ENCODE measurements around the gene MINDY2. TPM values are rescaled to one million over a fixed set of nuclear protein-coding genes. Genes with fewer than 3 reads are reported as not detected.
A peak's percentile ranks its signal among the peaks of the same experiment; 100 is the strongest.

Gene MINDY2
- total RNA-seq, 1 experiment from 2014 or later = 17.6 TPM

DNA sequence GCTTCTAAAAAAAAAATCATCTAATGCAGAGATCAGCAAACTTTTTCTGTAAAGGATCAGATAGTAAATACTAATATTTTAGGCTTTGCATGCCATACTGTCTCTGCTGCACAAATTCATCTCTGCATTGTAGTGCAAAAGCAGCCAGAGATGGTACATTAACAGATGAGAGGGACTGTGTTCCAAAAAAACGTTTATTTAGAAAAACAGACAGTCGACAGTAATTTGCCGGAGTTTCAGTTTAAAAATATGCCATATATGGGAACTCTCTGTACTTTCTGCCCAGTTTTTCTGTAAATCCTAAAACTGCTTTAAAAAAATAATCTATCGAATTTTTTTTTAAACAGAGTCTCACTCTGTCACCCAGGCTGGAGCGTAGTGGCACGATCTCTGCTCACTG lies 14.3 kb downstream of the MINDY2 start (continued):
- TF ChIP-seq, protein P1, sequence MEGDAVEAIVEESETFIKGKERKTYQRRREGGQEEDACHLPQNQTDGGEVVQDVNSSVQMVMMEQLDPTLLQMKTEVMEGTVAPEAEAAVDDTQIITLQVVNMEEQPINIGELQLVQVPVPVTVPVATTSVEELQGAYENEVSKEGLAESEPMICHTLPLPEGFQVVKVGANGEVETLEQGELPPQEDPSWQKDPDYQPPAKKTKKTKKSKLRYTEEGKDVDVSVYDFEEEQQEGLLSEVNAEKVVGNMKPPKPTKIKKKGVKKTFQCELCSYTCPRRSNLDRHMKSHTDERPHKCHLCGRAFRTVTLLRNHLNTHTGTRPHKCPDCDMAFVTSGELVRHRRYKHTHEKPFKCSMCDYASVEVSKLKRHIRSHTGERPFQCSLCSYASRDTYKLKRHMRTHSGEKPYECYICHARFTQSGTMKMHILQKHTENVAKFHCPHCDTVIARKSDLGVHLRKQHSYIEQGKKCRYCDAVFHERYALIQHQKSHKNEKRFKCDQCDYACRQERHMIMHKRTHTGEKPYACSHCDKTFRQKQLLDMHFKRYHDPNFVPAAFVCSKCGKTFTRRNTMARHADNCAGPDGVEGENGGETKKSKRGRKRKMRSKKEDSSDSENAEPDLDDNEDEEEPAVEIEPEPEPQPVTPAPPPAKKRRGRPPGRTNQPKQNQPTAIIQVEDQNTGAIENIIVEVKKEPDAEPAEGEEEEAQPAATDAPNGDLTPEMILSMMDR (IDR thresholded peaks at IDR 0.05 in 2 of 3, conservative IDR thresholded peaks at IDR 0.05 in 1 of 3; ENCODE audit: borderline replicate concordance in 1 of 3, insufficient read depth in 1 of 3, low read depth in 2 of 3, low read length in 2 of 3) = no peak
- TF ChIP-seq EGR1 (IDR thresholded peaks at IDR 0.05; ENCODE audit: low read depth) (no peak), YY1 (IDR thresholded peaks at IDR 0.05; ENCODE audit: extremely low read depth, insufficient replicate concordance, low read depth, low read length) (no peak), CEBPB (IDR thresholded peaks at IDR 0.05; ENCODE audit: low read depth) (no peak), RAD21 (IDR thresholded peaks at IDR 0.05; ENCODE audit: low read depth) (no peak)

DNA sequence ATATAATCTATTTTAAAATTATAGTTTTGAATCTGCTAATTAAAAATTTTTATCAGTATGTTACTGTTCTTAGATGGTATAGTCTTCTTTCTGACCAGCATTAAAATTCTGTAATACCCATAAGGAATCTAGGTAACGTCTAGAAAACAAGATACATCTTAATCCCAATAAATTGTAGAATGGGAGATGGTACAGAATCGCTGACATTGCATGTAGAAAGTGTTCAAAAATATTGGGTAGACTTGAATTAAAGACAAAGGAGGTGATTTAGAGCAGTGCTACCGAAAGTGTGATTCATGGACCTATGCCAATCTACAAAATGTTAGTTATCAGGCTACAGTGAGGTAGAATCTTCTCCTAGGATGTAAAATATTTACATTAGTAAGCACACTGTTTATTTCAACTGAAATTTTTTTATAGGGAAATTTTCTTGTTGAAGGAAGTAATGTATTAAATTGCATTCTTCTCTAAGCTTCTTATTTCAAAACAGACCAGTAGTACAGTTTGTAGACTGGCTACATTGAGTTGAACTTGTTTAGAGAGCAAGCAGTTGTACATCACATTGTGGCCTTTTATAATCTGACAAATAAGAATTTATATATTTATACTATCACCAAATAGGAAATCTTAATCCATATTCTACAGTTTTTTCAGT lies 17.1 kb downstream of the MINDY2 start:
- Histone ChIP-seq H3K27ac (ENCODE audit: low read depth, low read length) (no peak overlapping the region), H3K4me1 (ENCODE audit: control insufficient read depth in 1 of 2, insufficient read depth in 2 of 2, low read length in 2 of 2) (no peaks in the 10 kb centered on the region; a peak in 1 of 4 replicates), H3K4me3 (replicated peaks in 1 of 2; ENCODE audit: low read depth in 1 of 2, low read length in 2 of 2) (no peak overlapping the region), H2AFZ (ENCODE audit: low read depth, low read length, poor library complexity, severe bottlenecking) (no peak overlapping the region), H3K36me3 (ENCODE audit: control insufficient read depth in 1 of 2, insufficient read depth in 2 of 2, low read length in 2 of 2) (no peaks in the 10 kb centered on the region; a peak in 1 of 4 replicates), H3K9ac (ENCODE audit: low read length) (no peak overlapping the region), H3K79me2 (ENCODE audit: insufficient read depth, low read length) (no peaks in the 10 kb centered on the region), H3K9me3 (ENCODE audit: control insufficient read depth in 1 of 2, insufficient read depth in 1 of 2, low read depth in 1 of 2, low read length in 2 of 2) (no peaks in the 10 kb centered on the region), H3K4me2 (ENCODE audit: low read length) (no peak overlapping the region), H4K20me1 (ENCODE audit: insufficient read depth) (no peaks in the 10 kb centered on the region), H3K9me2 (ENCODE audit: insufficient read depth) (no peaks in the 10 kb centered on the region), H3K27me3 (ENCODE audit: insufficient read depth, low read length) (no peaks in the 10 kb centered on the region)
- CTCF ChIA-PET = interaction anchor here (2.0 kb wide), 1 partner anchor 17 kb away, joined by 4 read pairs; the partner anchor contains the start of gene MINDY2
- RAD21 ChIA-PET (ENCODE audit: low non-redundant PET in 1 of 2, low total read pairs in 2 of 2, uncharacterized antibody in 2 of 2, unreplicated experiment in 2 of 2) = no interaction called here
- DNase-seq (ENCODE audit: low read depth, low spot score) (no peak), ATAC-seq (no peak)
- TSS peak; percentile 37 for BruUV-seq (replicated peaks)
- intact Hi-C loops (cut with micrococcal nuclease) = no loop called here
- POLR2A ChIA-PET = no interaction called here
- TF ChIP-seq, protein P2, sequence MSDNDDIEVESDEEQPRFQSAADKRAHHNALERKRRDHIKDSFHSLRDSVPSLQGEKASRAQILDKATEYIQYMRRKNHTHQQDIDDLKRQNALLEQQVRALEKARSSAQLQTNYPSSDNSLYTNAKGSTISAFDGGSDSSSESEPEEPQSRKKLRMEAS (IDR thresholded peaks at IDR 0.05) = no peak
- TF ChIP-seq, protein P3, sequence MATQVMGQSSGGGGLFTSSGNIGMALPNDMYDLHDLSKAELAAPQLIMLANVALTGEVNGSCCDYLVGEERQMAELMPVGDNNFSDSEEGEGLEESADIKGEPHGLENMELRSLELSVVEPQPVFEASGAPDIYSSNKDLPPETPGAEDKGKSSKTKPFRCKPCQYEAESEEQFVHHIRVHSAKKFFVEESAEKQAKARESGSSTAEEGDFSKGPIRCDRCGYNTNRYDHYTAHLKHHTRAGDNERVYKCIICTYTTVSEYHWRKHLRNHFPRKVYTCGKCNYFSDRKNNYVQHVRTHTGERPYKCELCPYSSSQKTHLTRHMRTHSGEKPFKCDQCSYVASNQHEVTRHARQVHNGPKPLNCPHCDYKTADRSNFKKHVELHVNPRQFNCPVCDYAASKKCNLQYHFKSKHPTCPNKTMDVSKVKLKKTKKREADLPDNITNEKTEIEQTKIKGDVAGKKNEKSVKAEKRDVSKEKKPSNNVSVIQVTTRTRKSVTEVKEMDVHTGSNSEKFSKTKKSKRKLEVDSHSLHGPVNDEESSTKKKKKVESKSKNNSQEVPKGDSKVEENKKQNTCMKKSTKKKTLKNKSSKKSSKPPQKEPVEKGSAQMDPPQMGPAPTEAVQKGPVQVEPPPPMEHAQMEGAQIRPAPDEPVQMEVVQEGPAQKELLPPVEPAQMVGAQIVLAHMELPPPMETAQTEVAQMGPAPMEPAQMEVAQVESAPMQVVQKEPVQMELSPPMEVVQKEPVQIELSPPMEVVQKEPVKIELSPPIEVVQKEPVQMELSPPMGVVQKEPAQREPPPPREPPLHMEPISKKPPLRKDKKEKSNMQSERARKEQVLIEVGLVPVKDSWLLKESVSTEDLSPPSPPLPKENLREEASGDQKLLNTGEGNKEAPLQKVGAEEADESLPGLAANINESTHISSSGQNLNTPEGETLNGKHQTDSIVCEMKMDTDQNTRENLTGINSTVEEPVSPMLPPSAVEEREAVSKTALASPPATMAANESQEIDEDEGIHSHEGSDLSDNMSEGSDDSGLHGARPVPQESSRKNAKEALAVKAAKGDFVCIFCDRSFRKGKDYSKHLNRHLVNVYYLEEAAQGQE (IDR thresholded peaks at IDR 0.05; ENCODE audit: low read depth) = no peak
- TF ChIP-seq ZFX (IDR thresholded peaks at IDR 0.05) (no peak), CEBPB (IDR thresholded peaks at IDR 0.05; ENCODE audit: low read depth) (no peak), YY1 (IDR thresholded peaks at IDR 0.05; ENCODE audit: extremely low read depth, insufficient replicate concordance, low read depth, low read length) (no peak), ZNF274 (IDR thresholded peaks at IDR 0.05; ENCODE audit: low read depth, low read length) (no peak), SP1 (IDR thresholded peaks at IDR 0.05; ENCODE audit: low read depth) (no peak), POLR2AphosphoS5 (IDR thresholded peaks at IDR 0.05; ENCODE audit: low read depth, low read length) (no peak), EGR1 (IDR thresholded peaks at IDR 0.05; ENCODE audit: low read depth) (no peak), TCF7L2 (IDR thresholded peaks at IDR 0.05; ENCODE audit: borderline replicate concordance, extremely low read depth, insufficient read depth, insufficient read length) (no peak)
